GM10266 (cell line): Measurements from ENCODE around the gene PIGC.

Experiments used
- DNase-seq: peaks from one replicate; pipeline ENCODE4 v3.0.0; 2012; ENCODE audit errors: extremely low spot score
- CTCF ChIP-seq: IDR thresholded peaks from 2 replicates; pipeline ENCODE4 v1.5.1; 2012; ENCODE audit warnings: mild to moderate bottlenecking, low read depth; ENCODE audit not compliant: control insufficient read depth, insufficient read depth; ENCODE audit errors: missing control alignments

The PIGC gene

DNA sequence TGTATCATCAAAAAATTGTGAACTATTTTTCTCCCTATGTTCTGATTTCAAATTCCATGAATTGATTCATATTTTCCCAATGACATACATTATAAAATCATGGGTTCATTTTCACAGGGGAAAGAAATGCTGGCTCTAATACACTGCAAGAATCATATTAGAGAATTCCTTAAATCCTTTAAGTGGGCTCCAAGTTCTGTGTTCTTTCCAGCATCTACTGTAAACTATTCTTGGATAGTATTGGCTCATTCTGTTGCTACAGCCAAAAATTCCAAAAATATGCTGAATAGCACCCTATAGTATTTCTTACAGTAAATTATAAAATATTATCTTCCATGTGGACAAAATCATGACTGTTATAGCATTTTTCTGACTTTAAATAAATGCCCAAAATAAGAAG is 42.4 kb downstream of the PIGC start:
- no peak for TF ChIP-seq CTCF
- DNase-seq = no peak

DNA sequence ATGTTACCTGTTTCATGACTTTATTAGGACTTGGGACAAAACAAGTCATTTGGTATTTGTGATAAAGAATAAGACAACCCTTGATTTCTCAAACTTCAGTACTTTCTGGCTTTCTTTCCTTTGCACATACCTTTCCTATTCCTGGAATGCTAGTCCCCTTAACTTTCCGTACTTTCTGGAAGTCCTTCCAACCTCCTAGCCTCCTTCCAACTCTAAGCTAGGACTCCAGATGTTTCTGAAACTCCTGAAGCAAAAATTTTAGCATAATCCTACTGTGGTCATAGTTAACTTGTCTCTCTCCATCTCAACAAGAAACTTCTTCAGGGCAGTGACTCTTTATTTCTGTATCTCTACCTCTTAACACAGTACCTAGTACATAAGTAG is 43.2 kb downstream of the PIGC start:
- no peak for TF ChIP-seq CTCF
- no peak for DNase-seq

- no peak for TF ChIP-seq CTCF
Measured at GRCh38 chr1:172399756-172400721, 43.8 kb downstream of the PIGC start.

DNA sequence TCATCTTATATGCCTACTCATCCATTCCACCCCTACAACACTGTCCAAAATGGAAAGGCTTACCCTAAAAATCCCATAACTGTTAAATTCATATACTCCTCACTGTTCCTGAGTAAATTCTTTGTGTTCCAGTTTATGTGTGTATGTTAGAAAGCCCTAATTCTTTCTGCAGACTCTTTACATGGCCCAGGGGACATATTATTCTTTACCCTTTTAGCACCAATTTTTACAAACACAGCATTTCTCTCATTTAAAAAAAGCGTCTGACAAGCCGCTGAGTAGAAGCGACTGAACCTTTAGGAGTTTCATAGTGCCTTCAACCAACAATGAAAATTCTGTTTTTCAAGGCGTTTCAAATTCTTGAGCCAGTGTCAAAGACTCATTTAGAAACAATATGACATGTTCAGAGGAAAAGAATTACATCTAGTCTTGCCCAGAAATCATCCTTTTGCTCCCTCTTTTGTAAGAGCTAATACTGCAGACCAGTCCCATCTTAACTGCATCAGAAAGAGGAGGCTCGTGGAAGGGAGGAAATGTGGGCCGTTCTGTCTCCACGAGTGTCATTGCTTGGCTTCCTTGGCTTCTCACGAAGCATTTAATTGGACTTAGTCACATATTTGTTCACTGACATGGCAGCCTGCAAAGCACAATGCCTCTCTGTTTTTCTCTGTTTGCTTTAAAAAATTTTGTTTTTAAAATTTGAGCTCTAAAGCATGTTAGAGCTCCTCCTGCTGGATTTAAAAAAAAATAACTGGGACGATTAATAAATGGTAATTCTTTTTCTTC is 44.7 kb downstream of the PIGC start:
- peak; percentile 22 for DNase-seq
- TF ChIP-seq CTCF = peak; percentile 54

More at GRCh38 chr1:172399756-172400721, 43.8 kb downstream of the PIGC start:
- no peak for DNase-seq

GRCh38 chr1:172398193-172398592 is 45.7 kb downstream of the PIGC start:
- peak; percentile 16 for DNase-seq
- TF ChIP-seq CTCF = no peak

- TF ChIP-seq CTCF = no peak
- DNase-seq = no peak
Measured at GRCh38 chr1:172397633-172398032, 46.2 kb downstream of the PIGC start.
